MCF 10A (cell line): ENCODE results near the gene RGS14. TPM values are rescaled to one million over a fixed set of nuclear protein-coding genes. Genes with fewer than 3 reads are reported as not detected.

ENCODE experiments used
- BruUV-seq: library from RNA; stranded (reverse); fragments of 400-500 nt; replicated peaks from 2 replicates; lab custom pipeline; 2021; lab: Mats Ljungman, UMichigan
- CTCF ChIA-PET: fragments of 300-600 bp; sonication (Branson Sonifier 250); formaldehyde crosslinking; extraction: SDS; loops from one replicate; lab custom pipeline; 2021; ENCODE audit warnings: antibody characterized with exemption, inconsistent platforms; lab: Yijun Ruan, JAX
- POLR2A ChIA-PET: fragments of 300-600, 350-650 bp; sonication (Branson Sonifier 250); formaldehyde crosslinking; extraction: SDS; loops from one replicate; lab custom pipeline; 2020; ENCODE audit warnings: antibody characterized with exemption, inconsistent platforms; lab: Yijun Ruan, JAX
- DNase-seq: peaks from one replicate; pipeline ENCODE4 v3.0.0-alpha.2; 2018; ENCODE audit not compliant: unreplicated experiment
- H3K27ac Mint-ChIP-seq: one replicate; pipeline ENCODE4 v1.8.0; 2022; ENCODE audit warnings: mild to moderate bottlenecking, low read depth, mixed read lengths; ENCODE audit not compliant: unreplicated experiment
- H3K27me3 Mint-ChIP-seq: one replicate; pipeline ENCODE4 v1.8.0; 2022; ENCODE audit warnings: mixed read lengths; ENCODE audit not compliant: insufficient read depth, unreplicated experiment
- H3K36me3 Mint-ChIP-seq: one replicate; pipeline ENCODE4 v1.8.0; 2022; ENCODE audit warnings: mild to moderate bottlenecking, moderate library complexity, mixed read lengths; ENCODE audit not compliant: insufficient read depth, unreplicated experiment
- H3K4me1 Mint-ChIP-seq: one replicate; pipeline ENCODE4 v1.8.0; 2022; ENCODE audit warnings: mixed read lengths; ENCODE audit not compliant: insufficient read depth, unreplicated experiment
- H3K4me3 Mint-ChIP-seq: one replicate; pipeline ENCODE4 v1.8.0; 2022; ENCODE audit warnings: mild to moderate bottlenecking, moderate library complexity, mixed read lengths; ENCODE audit not compliant: unreplicated experiment
- H3K9me3 Mint-ChIP-seq: one replicate; pipeline ENCODE4 v1.8.0; 2022; ENCODE audit warnings: mixed read lengths; ENCODE audit not compliant: unreplicated experiment
- intact Hi-C: fragments of 100-400 bp; cut with micrococcal nuclease; formaldehyde crosslinking; loops from 2 replicates; pipeline ENCODE4 v1.14.1; 2022
- total RNA-seq: library from RNA; stranded (reverse); gene quantifications from 2 replicates; pipeline ENCODE4 v1.2.3, GENCODE V29; 2022
- TF ChIP-seq, protein P1 (sequence below): fragments of 200-600 bp; IDR thresholded peaks from one replicate; pipeline ENCODE4 v1.8.0; 2022; ENCODE audit warnings: antibody characterized with exemption, mild to moderate bottlenecking; ENCODE audit not compliant: unreplicated experiment

The RGS14 gene
- total RNA-seq, 1 experiment from 2014 or later = 7.8 TPM

DNA sequence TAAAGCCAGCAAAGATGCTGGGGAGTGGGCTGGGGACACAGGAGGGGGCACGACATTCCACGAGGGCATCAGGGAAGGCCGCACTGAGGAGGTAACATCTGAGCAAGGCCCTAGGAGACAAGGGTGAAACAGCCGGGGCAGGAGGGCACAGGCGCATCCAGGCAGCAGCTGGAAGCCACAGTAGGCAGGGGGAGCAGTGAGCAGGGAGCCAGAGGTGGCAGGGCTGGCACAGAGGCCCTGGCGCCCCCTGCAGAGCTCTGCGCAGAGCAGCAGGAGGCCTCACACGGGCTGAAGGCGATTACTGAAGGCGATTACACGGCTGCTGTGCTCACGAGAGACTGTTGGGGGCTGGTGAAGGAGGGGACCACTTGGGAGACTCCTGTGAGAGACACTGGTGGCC, 21.6 kb upstream of the RGS14 start:
- TF ChIP-seq, protein P1, sequence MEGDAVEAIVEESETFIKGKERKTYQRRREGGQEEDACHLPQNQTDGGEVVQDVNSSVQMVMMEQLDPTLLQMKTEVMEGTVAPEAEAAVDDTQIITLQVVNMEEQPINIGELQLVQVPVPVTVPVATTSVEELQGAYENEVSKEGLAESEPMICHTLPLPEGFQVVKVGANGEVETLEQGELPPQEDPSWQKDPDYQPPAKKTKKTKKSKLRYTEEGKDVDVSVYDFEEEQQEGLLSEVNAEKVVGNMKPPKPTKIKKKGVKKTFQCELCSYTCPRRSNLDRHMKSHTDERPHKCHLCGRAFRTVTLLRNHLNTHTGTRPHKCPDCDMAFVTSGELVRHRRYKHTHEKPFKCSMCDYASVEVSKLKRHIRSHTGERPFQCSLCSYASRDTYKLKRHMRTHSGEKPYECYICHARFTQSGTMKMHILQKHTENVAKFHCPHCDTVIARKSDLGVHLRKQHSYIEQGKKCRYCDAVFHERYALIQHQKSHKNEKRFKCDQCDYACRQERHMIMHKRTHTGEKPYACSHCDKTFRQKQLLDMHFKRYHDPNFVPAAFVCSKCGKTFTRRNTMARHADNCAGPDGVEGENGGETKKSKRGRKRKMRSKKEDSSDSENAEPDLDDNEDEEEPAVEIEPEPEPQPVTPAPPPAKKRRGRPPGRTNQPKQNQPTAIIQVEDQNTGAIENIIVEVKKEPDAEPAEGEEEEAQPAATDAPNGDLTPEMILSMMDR = peak; percentile 41
- H3K4me3 Mint-ChIP-seq = no peak overlapping the region
- peaks cover 73% of the 10 kb centered on the region for H3K36me3 Mint-ChIP-seq
- intact Hi-C loops = no loop called here
- BruUV-seq = no TSS peak
- H3K27me3 Mint-ChIP-seq = no peaks in the 10 kb centered on the region
- H3K27ac Mint-ChIP-seq = peak overlapping the region; percentile 2
- H3K9me3 Mint-ChIP-seq = no peaks in the 10 kb centered on the region
- H3K4me1 Mint-ChIP-seq = peaks cover 8% of the 10 kb centered on the region
- ChIA-PET CTCF (interaction anchor here (0.7 to 1.7 kb wide), 6 partner anchors 16 to 54 kb away, joined by 3 to 7 read pairs (median 4); no protein-coding TSS in a partner anchor), POLR2A (no interaction called here)
- DNase-seq = peak; percentile 43

DNA sequence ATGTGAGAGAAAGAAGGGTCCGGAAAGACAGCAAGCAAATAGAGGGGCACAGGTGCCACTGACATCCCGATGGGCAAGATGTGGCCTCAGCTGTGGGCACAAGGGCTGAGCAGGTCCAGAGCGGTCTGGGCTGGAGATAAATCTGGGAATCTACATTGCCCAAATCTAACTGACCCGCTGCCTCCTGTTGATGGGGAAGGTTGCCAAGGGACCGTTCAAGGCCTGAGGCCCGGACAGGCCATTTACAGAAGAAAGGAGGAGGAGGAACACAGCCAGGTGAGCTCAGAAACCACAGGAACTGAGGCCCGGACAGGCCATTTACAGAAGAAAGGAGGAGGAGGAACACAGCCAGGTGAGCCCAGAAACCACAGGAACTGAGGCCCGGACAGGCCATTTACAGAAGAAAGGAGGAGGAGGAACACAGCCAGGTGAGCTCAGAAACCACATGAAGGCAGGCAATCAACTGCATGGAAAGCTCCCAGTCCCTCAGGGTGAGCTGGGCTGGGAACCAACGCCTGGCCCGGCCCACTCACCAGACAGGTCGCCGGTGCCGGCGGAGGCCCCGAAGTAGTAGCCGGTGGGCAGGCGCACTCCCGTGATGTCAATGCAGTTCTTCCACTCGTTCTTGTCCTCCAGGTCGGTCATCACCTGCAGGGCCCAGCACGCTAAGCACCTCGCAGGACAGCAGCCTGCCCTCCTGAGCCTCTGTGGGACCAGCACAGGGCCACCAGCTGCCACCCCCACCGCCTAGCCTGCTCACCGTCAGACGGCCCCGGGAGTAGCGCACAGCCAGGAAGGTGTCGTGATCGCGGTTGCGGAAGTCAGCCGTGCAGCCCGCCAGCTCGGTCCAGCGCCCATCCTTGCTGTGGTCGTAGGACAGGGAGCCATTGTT, 20.9 kb upstream of the RGS14 start:
- H3K4me3 Mint-ChIP-seq = no peak overlapping the region
- intact Hi-C loops = no loop called here
- peaks cover 73% of the 10 kb centered on the region for H3K36me3 Mint-ChIP-seq
- peak overlapping the region; percentile 2 for H3K27ac Mint-ChIP-seq
- peaks cover 8% of the 10 kb centered on the region for H3K4me1 Mint-ChIP-seq
- no peak for DNase-seq
- H3K9me3 Mint-ChIP-seq = no peaks in the 10 kb centered on the region
- ChIA-PET CTCF (interaction anchor here (1.2 to 1.7 kb wide), 4 partner anchors 19 to 53 kb away, joined by 3 to 5 read pairs (median 4); no protein-coding TSS in a partner anchor), POLR2A (no interaction called here)
- TF ChIP-seq, protein P1 = no peak
- no TSS peak for BruUV-seq
- no peaks in the 10 kb centered on the region for H3K27me3 Mint-ChIP-seq

DNA sequence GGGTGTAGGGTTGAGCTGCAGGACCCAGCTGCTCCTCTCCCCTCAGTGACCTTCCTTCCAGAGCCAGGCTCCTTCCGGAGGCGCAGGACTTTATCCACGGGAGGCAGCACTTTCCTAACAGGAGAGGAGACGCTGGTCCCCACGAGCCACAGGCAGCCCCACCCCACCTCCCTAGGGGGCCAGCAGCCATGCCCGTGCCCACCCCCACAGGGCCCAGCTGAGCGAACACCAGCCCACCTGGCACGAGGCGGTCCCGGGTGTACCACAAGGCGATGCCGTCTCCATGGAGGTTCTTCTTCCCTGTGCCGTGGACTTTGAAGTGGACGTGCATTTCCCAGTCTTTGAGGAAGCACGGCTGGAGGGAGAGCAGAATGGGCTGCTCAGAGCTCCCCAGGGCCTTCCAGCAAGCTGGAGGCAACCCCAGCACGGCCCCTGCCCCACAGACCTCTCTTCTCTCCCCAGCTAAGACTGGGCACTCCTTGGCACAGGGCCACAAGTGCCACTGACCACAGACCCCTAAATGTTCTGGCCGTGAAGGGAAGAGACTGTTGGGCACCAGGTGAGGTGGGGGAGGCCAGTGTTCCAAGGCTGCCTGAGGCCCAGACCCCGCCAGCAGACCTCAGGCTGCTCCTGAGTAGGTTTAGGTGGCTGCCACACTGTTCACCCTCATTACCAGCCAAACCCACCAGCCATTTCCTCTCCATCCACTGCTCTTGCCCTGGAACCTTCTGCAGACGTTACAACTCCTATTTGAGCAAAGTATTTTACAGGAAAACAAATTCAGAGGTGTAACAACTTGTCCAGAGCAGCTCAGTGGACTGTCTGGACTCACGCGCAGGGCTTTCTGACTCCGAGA, 19.2 kb upstream of the RGS14 start:
- ChIA-PET CTCF (interaction anchor here (0.6 to 1.4 kb wide), 4 partner anchors 10 to 52 kb away, joined by 3 read pairs; no protein-coding TSS in a partner anchor), POLR2A (interaction anchor here (0.6 kb wide), 1 partner anchor 441 kb away, joined by 3 read pairs; no protein-coding TSS in a partner anchor)
- peaks cover 10% of the 10 kb centered on the region for H3K4me1 Mint-ChIP-seq
- H3K36me3 Mint-ChIP-seq = peaks cover 72% of the 10 kb centered on the region
- DNase-seq = no peak
- no peak overlapping the region for H3K4me3 Mint-ChIP-seq
- H3K27ac Mint-ChIP-seq = peak overlapping the region; percentile 36
- TF ChIP-seq, protein P1 = no peak
- intact Hi-C loops = no loop called here
- no peaks in the 10 kb centered on the region for H3K27me3 Mint-ChIP-seq
- BruUV-seq = no TSS peak
- no peaks in the 10 kb centered on the region for H3K9me3 Mint-ChIP-seq
